ENCODE results near the gene VPS45.
A peak's percentile ranks its signal among the peaks of the same experiment; 100 is the strongest.
"Not testable (repeated sequence)": the region's sequence is repeated elsewhere in the genome, so short reads cannot be mapped to it uniquely, and the experiment has no call there.

The VPS45 gene

DNA sequence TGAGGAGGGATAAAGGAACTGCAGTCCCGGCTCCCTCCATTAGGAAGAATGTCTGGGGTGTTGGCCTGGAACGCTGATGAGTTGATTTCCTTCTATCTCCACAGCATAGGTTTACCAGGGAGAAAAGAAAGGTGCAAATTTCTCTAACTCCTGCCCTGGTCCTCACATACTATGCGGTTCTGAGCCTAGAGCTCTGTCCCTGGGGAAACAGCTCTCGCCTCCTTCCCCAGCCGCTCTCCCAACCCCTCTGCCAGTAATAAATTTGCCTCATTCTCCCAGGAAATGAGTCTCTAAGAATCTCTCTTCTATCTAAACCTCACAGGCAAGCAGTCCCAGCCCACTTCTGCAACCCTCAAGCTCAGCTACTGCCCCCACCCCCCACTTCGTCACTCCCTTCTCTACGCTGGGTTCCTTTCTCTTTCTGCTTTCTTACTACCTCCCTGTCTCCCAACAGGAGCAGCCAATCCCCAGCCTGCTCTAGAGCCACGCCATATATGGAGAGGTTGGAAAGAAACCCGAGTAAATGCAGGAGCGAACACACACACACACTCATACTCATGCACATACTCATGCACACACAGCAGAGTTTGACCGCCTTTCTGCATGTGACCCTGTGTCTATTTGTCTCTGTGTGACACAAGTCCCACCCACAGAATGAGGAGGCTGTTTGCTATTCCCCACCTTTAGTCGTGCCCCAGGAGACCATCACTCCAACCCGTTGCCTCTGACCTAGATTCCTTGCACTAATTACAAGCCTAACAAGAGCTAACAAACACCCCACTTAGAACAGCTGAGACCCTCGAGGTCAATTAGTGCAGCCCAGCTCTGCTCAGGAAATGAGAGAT is 95.5 kb downstream of the VPS45 start:
- DNase-seq = no peak

DNA sequence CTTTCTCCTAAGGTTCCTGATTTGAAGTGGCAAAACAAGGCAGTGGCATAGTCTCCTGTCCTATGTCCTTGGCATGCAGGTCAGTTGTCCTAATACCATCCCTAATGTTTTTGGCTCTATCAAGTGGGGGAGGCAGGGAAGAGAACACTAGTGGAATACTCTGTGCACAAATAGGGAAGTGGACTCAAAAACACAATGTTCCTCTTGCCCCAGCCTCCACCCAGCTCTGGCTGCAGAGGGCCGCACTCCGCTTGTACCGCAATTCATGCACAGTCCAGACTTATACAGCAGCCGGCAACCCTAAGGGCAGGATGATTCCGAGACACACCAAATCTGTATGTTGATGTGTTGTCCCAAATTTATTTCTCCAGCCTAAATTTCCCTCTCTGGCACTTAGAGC is 96.6 kb downstream of the VPS45 start:
- DNase-seq = no peak

DNA sequence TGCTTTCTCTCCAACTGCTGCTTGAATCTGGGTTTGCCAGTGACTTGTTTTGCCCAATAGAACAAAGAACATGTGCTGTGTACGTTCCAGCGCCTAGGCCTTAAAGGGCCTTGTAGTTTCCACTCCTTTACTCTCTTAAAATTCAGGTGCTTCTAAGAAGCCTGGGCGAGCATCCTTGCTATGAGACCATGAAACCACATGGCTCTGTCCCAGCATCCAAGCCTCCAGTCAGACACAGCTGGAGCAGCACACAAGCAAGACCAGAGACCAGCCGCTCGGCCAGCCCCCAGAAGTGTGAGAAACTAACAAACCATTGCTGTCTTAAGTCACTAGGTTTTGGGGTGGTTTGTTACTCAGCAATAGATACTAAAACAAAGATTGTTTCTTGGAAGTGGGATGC is 97.2 kb downstream of the VPS45 start:
- no peak for DNase-seq

DNA sequence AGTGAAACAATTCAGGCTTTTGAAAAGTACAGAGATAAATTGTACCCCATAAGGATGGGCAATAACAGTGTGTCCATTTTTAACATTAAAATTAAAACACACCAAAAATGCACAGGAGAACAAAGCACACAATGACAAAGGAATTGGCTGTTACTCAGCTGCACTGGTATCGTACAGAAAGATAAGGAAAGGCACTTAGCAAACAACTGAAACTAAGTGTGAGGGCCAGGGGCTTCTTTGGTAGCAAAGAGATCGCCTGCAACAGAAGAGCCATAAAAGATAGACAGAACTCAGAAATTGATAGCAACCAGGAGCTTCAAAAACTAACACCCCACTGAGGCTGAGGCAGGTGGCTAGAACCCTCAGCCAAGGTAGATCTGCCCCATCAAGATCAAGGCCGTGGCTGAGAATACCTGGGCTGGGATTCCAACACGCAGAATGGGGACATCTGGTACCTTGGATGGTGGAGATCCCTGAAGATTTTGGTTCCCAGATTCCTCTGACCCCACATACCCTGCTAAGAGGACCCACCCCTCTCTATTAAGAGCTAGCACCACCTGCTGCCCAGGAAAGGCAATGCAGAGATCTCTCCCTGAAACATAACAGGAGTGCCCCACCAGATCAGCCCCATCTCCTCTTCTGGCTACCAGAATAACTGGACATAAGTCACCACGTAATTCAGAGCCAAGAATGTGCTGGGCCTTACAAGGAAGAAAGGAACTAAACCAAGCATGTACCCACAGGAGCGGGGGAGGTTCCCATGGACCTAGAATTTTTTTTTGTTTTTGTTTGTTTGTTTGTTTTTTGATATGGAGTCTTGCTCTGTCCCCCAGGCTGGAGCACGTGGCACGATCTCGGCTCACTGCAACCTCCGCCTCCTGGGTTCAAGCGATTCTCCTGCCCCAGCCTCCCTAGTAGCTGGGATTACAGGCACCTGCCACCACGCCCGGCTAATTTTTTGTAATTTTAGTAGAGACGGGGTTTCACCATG is 98.3 kb downstream of the VPS45 start:
- DNase-seq = no peak

GRCh38 chr1:150168960-150169601 is 101.5 kb downstream of the VPS45 start:
- DNase-seq = peak; percentile 61

DNA sequence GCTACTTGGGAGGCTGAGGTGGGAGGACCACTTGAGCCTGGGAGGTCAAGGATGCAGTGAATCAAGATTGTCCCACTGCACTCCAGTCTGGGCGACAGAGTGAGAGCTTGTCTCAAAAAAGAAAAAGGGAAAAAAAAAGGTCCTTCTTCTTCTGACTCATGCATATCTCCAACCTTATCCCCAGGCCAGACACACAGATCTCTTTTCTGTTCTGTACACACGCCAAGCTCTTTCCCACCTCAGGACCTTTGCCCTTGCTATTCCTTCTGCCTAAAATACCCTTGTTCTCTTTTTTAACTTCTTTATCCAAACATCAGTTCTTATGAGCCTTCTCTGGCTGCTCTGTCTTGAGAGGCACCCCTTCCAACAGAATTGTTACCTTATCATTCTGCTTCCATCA is 104.2 kb downstream of the VPS45 start:
- DNase-seq = no peak

DNA sequence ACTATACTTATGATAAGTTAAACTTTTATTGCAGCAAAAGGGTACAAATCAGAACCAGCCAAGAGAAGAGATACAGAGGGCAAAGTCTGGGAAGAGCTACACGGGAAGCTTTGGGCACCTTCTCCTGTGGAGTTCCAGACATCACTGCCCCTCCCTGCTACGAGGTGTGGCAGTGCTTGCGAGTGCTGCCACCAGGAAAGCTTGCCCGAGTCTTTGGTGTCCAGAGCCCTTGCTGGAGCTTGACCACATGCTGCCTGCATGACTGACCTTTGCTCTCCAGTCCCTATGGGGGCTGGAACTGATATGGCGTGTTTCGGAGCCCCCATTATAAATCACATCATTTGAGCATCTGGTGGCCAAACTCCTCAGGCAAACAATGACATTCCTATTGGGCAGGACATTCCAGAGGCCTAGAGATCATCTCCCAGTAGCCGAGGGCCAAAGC is 105.6 kb downstream of the VPS45 start:
- DNase-seq = no peak

GRCh38 chr1:150176593-150176992 is 109.0 kb downstream of the VPS45 start:
- no peak for DNase-seq

GRCh38 chr1:150178548-150178947 is 111.0 kb downstream of the VPS45 start:
- no peak for DNase-seq

DNA sequence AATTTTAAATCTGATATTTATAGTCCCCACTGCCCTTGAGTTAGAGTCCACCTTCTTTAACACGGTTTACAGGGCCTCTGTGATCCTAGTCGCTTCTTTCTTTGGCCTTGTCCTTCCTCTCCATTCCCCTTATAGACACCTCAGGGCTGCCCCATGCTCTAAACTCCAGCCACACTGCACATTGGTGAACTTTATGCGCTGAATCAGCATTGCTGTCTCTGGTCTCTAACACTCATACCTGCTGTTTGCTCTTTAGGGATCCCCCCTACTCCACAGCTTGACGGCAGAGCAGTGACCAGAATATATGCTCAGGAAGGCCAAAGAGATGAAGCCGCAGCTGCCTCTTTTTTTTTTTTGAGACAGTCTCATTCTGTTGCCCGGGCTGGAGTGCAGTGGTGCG is 112.3 kb downstream of the VPS45 start:
- no peak for DNase-seq

DNA sequence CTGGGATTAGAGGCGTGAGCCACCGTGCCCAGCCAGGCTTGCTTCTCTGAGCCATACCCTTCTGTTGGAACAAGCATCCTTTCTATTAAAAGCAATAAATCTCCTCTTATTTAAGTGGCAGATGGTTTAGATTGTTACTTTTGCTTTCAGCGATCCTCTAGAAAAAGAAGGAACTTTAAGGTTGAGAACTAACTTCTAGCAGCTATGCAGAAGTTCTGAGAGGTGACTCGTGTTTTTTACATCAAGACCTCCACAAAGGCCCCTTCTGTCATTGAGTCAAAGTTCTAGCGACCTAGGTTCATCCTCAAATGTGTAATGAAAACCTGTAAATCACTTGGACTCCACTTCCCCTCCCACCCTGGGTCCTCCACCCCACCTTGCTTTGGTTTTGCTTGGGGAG is 112.9 kb downstream of the VPS45 start:
- DNase-seq = no peak

DNA sequence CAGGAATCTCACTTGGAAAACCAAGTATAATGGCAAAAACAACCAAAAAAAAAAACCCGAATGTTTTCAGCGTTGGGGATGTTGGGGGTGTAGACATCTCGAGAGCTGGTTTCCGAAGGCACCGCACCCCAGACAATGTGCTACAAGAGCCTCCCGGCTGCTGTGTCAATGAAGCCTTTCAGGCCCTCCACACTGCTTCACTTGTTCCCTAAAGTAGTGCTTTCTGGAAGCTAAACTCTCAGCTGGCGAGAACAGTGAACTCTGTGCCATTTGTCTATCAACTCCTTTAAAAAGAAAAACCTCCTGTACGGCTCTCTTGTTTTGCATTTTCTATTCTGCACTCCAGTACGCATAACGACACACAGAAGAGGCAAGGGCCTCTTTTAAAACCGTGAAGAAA is 114.7 kb downstream of the VPS45 start:
- no peak for DNase-seq

DNA sequence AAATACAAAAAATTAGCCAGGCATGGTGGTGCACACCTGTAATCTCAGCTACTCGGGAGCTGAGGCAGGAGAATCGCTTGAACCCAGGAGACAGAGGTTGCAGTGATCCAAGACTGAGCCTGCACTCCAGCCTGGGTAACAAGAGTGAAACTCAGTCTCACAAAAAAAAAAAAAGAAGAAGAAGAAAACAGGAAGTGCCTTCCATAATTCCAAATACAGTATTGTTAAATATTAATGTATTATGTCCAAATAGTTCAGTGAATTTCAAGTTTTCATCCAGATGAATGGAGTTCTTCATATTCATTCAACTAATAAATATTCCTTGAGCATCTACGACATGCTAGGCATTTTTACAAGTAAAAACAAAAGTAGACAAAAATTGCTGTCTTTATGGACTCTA is 115.5 kb downstream of the VPS45 start:
- DNase-seq = no peak

- DNase-seq = no peak
These were observed 117.9 kb downstream of the VPS45 start for GRCh38 chr1:150185481-150185880.

DNA sequence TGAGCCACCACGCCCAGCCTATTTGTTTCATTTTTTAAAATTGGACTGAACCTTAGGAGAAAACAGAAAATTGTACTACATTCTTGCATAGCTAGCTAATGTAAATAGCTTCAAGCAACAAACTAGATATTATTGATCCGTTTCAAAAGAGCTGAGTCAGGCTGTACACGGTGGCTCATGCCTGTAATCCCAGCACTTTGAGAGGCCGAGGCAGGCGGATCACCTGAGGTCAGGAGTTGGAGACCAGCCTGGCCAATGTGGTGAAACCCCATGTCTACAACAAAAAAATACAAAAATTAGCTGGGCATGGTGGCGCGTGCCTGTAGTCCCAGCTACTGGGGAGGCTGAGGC is 118.8 kb downstream of the VPS45 start:
- not testable (repeated sequence) for DNase-seq

DNA sequence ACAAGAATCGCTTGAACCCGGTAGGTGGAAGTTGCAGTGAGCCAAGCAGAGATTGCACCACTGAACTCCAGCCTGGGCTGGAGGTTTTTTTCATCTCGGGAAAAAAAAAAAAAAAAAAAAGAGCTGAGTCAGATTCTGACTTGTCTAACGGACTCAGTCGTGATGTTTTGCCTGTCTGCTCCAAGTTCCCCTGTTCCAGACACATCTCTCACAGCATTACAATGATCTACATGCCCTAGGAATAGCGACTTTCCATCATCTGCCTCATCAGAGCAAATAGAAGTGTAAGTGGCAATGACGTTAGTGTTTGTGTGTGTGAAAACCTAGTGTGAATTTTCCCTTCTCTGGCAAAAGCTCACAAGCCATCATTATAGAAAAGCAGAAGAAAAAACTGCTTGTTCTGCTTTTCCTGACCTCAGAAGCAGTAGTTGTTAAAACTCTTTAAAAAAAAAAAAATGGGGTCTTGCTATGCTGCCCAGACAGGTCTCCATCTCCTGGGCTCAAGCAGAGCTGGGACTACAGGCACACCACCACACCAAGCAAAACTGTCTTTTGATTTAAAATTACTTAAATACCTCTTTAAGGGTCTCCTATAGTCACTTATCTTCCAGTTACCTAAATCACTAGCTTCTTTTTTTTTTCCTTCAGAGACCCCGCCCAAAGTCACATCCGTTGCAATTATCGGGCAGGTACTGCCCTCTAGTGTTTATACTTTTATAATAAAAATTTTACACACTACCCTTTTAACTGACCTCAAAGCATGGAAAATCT is 119.4 kb downstream of the VPS45 start:
- DNase-seq = no peak

DNA sequence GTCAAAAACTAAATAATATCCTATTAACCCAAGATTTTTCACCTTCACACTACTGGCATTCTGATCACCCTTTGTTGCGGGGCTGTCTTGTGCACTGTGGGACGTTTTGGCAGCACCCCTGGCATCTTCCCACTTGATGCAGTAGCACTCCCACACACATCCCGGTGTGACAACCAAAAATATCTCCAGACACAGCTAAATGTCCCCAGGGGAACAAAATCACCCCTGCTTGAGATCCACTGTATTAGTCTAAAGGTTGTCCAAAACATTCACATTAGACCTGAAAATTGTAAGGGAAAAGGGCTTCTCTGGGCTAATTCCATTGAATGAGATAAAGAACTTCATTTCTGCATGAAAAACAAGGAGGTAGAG is 120.0 kb downstream of the VPS45 start:
- DNase-seq = peak; percentile 31

DNA sequence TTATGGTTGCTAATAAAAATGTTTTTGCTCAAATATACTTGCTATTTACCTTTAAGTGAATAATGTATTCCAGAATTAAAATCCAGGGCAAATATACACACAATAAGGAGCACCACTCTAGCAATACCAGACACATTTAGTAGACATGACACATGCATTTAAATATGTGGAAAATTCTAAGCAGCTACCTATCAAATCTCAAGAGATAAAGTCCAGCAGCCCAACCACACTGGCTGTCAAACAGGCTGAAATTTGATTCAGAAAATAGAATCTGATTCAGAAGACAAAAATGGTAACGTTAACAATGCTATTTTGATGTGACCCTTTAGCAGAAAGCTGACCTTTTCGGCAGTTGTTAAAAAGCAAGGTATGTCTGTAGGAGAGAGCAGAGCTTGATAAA is 124.4 kb downstream of the VPS45 start:
- no peak for DNase-seq

DNA sequence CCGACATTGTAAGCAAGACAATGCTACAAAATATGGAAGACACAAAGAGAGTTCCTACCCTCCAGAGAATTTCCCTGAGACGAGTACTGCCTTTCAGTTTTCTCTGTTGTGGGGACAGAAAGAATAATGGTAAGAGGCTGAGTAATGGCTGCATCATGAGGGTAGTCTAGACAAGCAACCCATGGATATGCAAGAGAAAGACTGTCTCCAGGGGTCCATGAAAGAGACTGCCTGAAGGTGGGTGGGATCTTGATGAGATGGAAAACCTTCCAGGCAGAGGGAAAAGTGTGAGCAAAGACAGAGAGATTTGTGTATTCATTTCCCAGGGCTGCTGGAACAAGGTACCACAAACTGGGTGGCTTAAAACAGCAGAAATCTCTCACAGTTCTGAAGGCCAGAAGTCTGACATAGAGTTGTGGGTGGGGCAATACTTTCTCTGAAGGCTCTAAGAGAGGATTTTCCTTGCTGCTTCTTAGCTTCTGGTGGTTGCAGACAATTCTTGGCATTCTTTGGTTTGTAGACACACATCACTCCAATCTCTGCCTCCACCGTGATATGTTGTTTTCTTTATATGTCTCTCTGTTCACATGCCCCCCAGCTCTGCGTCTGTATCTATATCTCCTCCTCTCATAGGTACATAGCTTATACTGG is 126.9 kb downstream of the VPS45 start:
- DNase-seq = no peak
